Measurements from ENCODE around the gene APOBEC3F.
A peak's percentile ranks its signal among the peaks of the same experiment; 100 is the strongest.

Gene APOBEC3F

GRCh38 chr22:39092111-39092862, 51.6 kb downstream of the APOBEC3F start:
- peak overlapping the region; percentile 99 for H3K27ac Mint-ChIP-seq (ENCODE audit: low read depth)
- DNase-seq (ENCODE audit: low spot score in 2 of 2) (no peak), ATAC-seq (replicated peaks; ENCODE audit: extremely low read depth, poor library complexity, severe bottlenecking) (no peak)
- H3K27me3 Mint-ChIP-seq, result no peaks in the 10 kb centered on the region
- H3K4me1 Mint-ChIP-seq, result peaks cover 89% of the 10 kb centered on the region
- no peaks in the 10 kb centered on the region for H3K9me3 Mint-ChIP-seq
- H3K36me3 Mint-ChIP-seq (ENCODE audit: insufficient read depth), result peaks cover 33% of the 10 kb centered on the region
- H3K4me3 Mint-ChIP-seq, result peak overlapping the region; percentile 69

GRCh38 chr22:39094717-39095389, 54.2 kb downstream of the APOBEC3F start:
- Mint-ChIP-seq H3K9me3 (no peaks in the 10 kb centered on the region), H3K27me3 (no peaks in the 10 kb centered on the region), H3K4me1 (peaks cover 91% of the 10 kb centered on the region), H3K4me3 (peak overlapping the region; percentile 51), H3K36me3 (ENCODE audit: insufficient read depth) (peaks cover 26% of the 10 kb centered on the region), H3K27ac (ENCODE audit: low read depth) (peak overlapping the region; percentile 99)
- ATAC-seq (replicated peaks; ENCODE audit: extremely low read depth, poor library complexity, severe bottlenecking), result peak; percentile 16
- DNase-seq (ENCODE audit: low spot score in 2 of 2), result peak in 1 of 2 donors; percentile 63

GRCh38 chr22:39095971-39096370, 55.3 kb downstream of the APOBEC3F start:
- H3K36me3 Mint-ChIP-seq (ENCODE audit: insufficient read depth), result peaks cover 17% of the 10 kb centered on the region
- peak overlapping the region; percentile 99 for H3K27ac Mint-ChIP-seq (ENCODE audit: low read depth)
- no peaks in the 10 kb centered on the region for H3K9me3 Mint-ChIP-seq
- H3K4me3 Mint-ChIP-seq, result peak overlapping the region; percentile 78
- peaks cover 91% of the 10 kb centered on the region for H3K4me1 Mint-ChIP-seq
- ATAC-seq (replicated peaks; ENCODE audit: extremely low read depth, poor library complexity, severe bottlenecking), result no peak
- DNase-seq (ENCODE audit: low spot score in 2 of 2), result no peak
- no peaks in the 10 kb centered on the region for H3K27me3 Mint-ChIP-seq

GRCh38 chr22:39097098-39098020, 56.7 kb downstream of the APOBEC3F start, which contains the start of gene APOBEC3H:
Gene APOBEC3H, plus strand, starts transcription at chr22:39097244. Its CDS starts 3,035 bp downstream, at chr22:39100279.
- H3K27me3 Mint-ChIP-seq, result no peaks in the 10 kb centered on the region
- peaks cover 10% of the 10 kb centered on the region for H3K36me3 Mint-ChIP-seq (ENCODE audit: insufficient read depth)
- H3K4me3 Mint-ChIP-seq, result peak within 1 kb of the TSS; percentile 78
- peak; percentile 15 for ATAC-seq (replicated peaks; ENCODE audit: extremely low read depth, poor library complexity, severe bottlenecking)
- peak within 1 kb of the TSS; percentile 99 for H3K27ac Mint-ChIP-seq (ENCODE audit: low read depth)
- H3K9me3 Mint-ChIP-seq, result no peaks in the 10 kb centered on the region
- peaks cover 81% of the 10 kb centered on the region for H3K4me1 Mint-ChIP-seq
- no peak for DNase-seq (ENCODE audit: low spot score in 2 of 2)

- Mint-ChIP-seq H3K27me3 (no peaks in the 10 kb centered on the region), H3K4me3 (peak overlapping the region; percentile 78), H3K9me3 (no peaks in the 10 kb centered on the region), H3K27ac (ENCODE audit: low read depth) (peak overlapping the region; percentile 99), H3K4me1 (peaks cover 74% of the 10 kb centered on the region), H3K36me3 (ENCODE audit: insufficient read depth) (peaks cover 6% of the 10 kb centered on the region)
- DNase-seq (ENCODE audit: low spot score in 2 of 2) (no peak), ATAC-seq (replicated peaks; ENCODE audit: extremely low read depth, poor library complexity, severe bottlenecking) (no peak)
Measured at GRCh38 chr22:39098026-39098425, 57.4 kb downstream of the APOBEC3F start.

- H3K36me3 Mint-ChIP-seq (ENCODE audit: insufficient read depth), result peaks cover 6% of the 10 kb centered on the region
- DNase-seq (ENCODE audit: low spot score in 2 of 2), result no peak
- H3K27ac Mint-ChIP-seq (ENCODE audit: low read depth), result peak overlapping the region; percentile 99
- peak overlapping the region; percentile 78 for H3K4me3 Mint-ChIP-seq
- H3K4me1 Mint-ChIP-seq, result peaks cover 71% of the 10 kb centered on the region
- no peaks in the 10 kb centered on the region for H3K9me3 Mint-ChIP-seq
- ATAC-seq (replicated peaks; ENCODE audit: extremely low read depth, poor library complexity, severe bottlenecking), result no peak
- no peaks in the 10 kb centered on the region for H3K27me3 Mint-ChIP-seq
Measured at GRCh38 chr22:39098576-39098975, 57.9 kb downstream of the APOBEC3F start.

- H3K9me3 Mint-ChIP-seq, result no peaks in the 10 kb centered on the region
- H3K4me3 Mint-ChIP-seq, result no peak overlapping the region
- ATAC-seq (replicated peaks; ENCODE audit: extremely low read depth, poor library complexity, severe bottlenecking) (no peak), DNase-seq (ENCODE audit: low spot score in 2 of 2) (no peak)
- peaks cover 4% of the 10 kb centered on the region for H3K36me3 Mint-ChIP-seq (ENCODE audit: insufficient read depth)
- H3K27me3 Mint-ChIP-seq, result no peaks in the 10 kb centered on the region
- peaks cover 50% of the 10 kb centered on the region for H3K4me1 Mint-ChIP-seq
- peak overlapping the region; percentile 99 for H3K27ac Mint-ChIP-seq (ENCODE audit: low read depth)
Measured at GRCh38 chr22:39101226-39101625, 60.6 kb downstream of the APOBEC3F start.

- H3K27me3 Mint-ChIP-seq, result no peaks in the 10 kb centered on the region
- no peak overlapping the region for H3K27ac Mint-ChIP-seq (ENCODE audit: low read depth)
- no peak overlapping the region for H3K4me3 Mint-ChIP-seq
- peaks cover 4% of the 10 kb centered on the region for H3K36me3 Mint-ChIP-seq (ENCODE audit: insufficient read depth)
- H3K9me3 Mint-ChIP-seq, result no peaks in the 10 kb centered on the region
- ATAC-seq (replicated peaks; ENCODE audit: extremely low read depth, poor library complexity, severe bottlenecking) (no peak), DNase-seq (ENCODE audit: low spot score in 2 of 2) (no peak)
- H3K4me1 Mint-ChIP-seq, result peaks cover 29% of the 10 kb centered on the region
Measured at GRCh38 chr22:39103431-39103830, 62.8 kb downstream of the APOBEC3F start.

Measured in central memory CD8-positive, alpha-beta T cell (primary cell).